Common myeloid progenitor, CD34-positive (primary cell): ENCODE data around the gene IL3.

Experiments
- CTCF ChIA-PET: fragments of 350-600 bp; sonication (Branson Sonifier 250); formaldehyde crosslinking; loops from one replicate; lab custom pipeline; 2021; ENCODE audit warnings: antibody characterized with exemption; lab: Charles Lee
- POLR2A ChIA-PET: fragments of 350-600 bp; sonication (Branson Sonifier 250); formaldehyde crosslinking; loops from one replicate; lab custom pipeline; 2021; ENCODE audit warnings: antibody characterized with exemption; lab: Charles Lee
- DNase-seq, 3 donors: peaks; one replicate each; pipeline versions ENCODE4 v3.0.0 to v3.0.0-alpha.2; 2013
- H3K27ac ChIP-seq, 2 experiments: 1 replicate in 1 of 2; 2 replicates in 1 of 2; pipeline ENCODE4 v1.7.0; 2013; ENCODE audit warnings: inconsistent platforms in 2 of 2, low read length in 2 of 2, mild to moderate bottlenecking in 2 of 2, low read depth in 1 of 2, moderate library complexity in 1 of 2; ENCODE audit not compliant: severe bottlenecking in 2 of 2, insufficient read depth in 1 of 2, poor library complexity in 1 of 2
- H3K27me3 ChIP-seq, 5 experiments: replicated peaks in 2 of 5; 1 replicate in 3 of 5; 2 replicates in 2 of 5; pipeline versions ENCODE4 v1.6.1 to v1.7.0; 2013; ENCODE audit warnings: low read length in 4 of 5, mild to moderate bottlenecking in 2 of 5, moderate library complexity in 2 of 5, inconsistent platforms in 1 of 5; ENCODE audit not compliant: insufficient read depth in 5 of 5, control insufficient read depth in 4 of 5
- H3K36me3 ChIP-seq, 4 experiments: 1 replicate in 2 of 4; 2 replicates in 2 of 4; pipeline versions ENCODE4 v1.6.1 to v1.7.0; 2013; ENCODE audit warnings: low read length in 3 of 4, control low read depth in 1 of 4, mild to moderate bottlenecking in 1 of 4; ENCODE audit not compliant: control insufficient read depth in 4 of 4, insufficient read depth in 4 of 4
- H3K4me1 ChIP-seq, 4 experiments: 1 replicate in 3 of 4; 2 replicates in 1 of 4; pipeline versions ENCODE4 v1.6.1 to v1.7.1; 2013; ENCODE audit warnings: low read length in 3 of 4, mild to moderate bottlenecking in 3 of 4, control low read depth in 1 of 4, inconsistent platforms in 1 of 4, moderate library complexity in 1 of 4; ENCODE audit not compliant: control insufficient read depth in 4 of 4, insufficient read depth in 4 of 4; ENCODE audit errors: control extremely low read depth in 1 of 4
- H3K4me3 ChIP-seq, 7 experiments: 1 replicate in 4 of 7; 2 replicates in 3 of 7; pipeline versions ENCODE4 v1.5.1 to v1.7.0; 2013; ENCODE audit warnings: mild to moderate bottlenecking in 7 of 7, low read length in 6 of 7, moderate library complexity in 6 of 7, inconsistent platforms in 2 of 7, low read depth in 2 of 7, control low read depth in 1 of 7; ENCODE audit not compliant: insufficient read depth in 4 of 7, control insufficient read depth in 1 of 7; ENCODE audit errors: extremely low read depth in 1 of 7
- H3K9me3 ChIP-seq, 5 experiments: 1 replicate in 4 of 5; 2 replicates in 1 of 5; pipeline versions ENCODE4 v1.6.1 to v1.7.1; 2013; ENCODE audit warnings: low read length in 4 of 5, mild to moderate bottlenecking in 2 of 5, inconsistent platforms in 1 of 5, low read depth in 1 of 5, moderate library complexity in 1 of 5; ENCODE audit not compliant: control insufficient read depth in 4 of 5, insufficient read depth in 2 of 5; ENCODE audit errors: control extremely low read depth in 1 of 5
- WGBS: methylation state at CpG from one replicate; pipeline ENCODE4 v1.1.5; 2013; ENCODE audit not compliant: insufficient coverage; 5-methylcytosine and 5-hydroxymethylcytosine counted together

The IL3 gene

DNA sequence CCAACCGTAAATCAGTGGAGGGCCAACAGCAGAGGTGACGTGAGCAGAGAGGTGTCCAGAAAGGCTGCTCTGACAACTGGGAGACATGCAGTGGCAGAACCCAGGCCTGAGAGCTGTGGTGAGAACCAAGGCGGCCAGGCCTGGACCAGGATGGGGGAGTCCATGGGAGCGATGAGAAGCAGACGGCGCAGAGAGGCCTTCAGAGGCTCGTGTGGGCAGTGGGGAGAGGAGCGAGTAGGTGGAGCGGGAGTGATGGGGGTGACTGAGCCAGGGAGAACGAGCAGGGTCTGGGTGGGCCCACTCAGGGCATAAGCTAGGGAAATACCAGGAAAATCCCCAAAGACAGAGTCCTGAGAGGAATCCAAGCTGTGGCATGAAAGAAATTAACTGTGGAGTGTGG is 7.9 kb upstream of the IL3 start:
- H3K27ac ChIP-seq, result no peak overlapping the region
- no peaks in the 10 kb centered on the region for H3K36me3 ChIP-seq
- WGBS, result 99% methylated on average over 9 of the region's 10 CpGs
- peaks cover 0 to 35% (median 32%) of the 10 kb centered on the region in 4 experiments for H3K4me1 ChIP-seq
- H3K9me3 ChIP-seq, result no peaks in the 10 kb centered on the region
- ChIA-PET POLR2A (no interaction called here), CTCF (interaction anchor here (1.1 to 2.5 kb wide), 3 partner anchors 10 to 41 kb away, joined by 4 to 9 read pairs (median 5); partner anchors contain the start of gene ACSL6)
- no peak for DNase-seq
- no peaks in the 10 kb centered on the region for H3K27me3 ChIP-seq
- H3K4me3 ChIP-seq, result no peak overlapping the region

DNA sequence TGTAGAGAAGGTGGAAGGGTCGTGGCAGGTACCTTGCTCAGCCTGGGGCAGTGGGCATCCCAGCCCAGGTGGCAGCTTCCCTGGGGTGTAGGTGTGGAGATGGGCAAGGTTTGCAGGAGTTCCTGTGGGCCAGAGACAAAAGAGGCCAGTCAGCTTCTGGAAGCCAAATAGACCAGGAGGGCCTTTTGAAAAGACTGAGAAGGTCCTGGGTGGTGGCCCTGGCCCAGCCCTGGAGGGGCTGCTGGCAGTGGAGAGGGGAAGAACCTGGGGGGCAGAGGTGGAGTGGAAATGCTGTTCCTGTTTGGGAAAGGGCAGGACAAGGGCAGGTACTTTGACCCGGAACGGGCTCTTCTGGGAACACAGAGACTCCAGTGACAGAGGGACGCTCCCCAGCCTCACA is 7.0 kb upstream of the IL3 start:
- POLR2A ChIA-PET, result no interaction called here

DNA sequence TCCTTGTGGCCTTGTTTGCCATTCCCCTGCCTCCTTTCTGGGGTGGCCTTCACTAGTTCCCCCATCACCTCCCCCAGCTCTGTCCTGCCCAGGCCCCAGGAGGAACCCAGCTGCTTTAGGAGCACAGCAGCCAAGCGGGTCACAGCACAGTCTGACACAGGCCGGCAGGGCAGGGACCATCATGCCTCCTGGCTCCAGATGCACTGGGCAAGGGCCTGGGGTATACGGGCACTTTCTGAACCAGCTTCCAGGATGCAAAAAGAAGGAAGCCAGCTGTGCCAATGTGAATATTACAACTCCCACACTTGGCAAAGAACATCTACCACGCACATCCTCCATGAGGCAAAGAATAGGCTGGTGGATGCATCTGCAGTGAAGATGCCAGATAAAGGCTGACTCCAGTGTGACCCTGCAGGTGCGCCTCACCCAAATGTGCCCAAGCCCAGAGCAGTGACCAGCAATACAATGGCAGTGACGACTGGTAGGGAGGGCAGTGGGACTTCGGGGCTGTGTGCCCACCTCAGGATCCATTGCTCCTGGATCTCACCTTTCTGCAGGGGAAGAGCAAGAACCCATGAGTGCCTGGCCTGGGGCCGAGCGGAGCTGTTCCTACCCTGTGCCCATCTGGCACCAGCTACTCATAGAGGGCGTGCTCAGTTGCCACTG is 6.3 kb upstream of the IL3 start:
- Histone ChIP-seq H3K27ac (no peak overlapping the region), H3K4me1 (peaks cover 0 to 35% (median 31%) of the 10 kb centered on the region in 4 experiments), H3K4me3 (no peak overlapping the region), H3K27me3 (no peaks in the 10 kb centered on the region), H3K36me3 (no peaks in the 10 kb centered on the region), H3K9me3 (no peaks in the 10 kb centered on the region)
- CTCF ChIA-PET, result interaction anchor here (1.2 to 2.5 kb wide), 6 partner anchors 8 to 83 kb away, joined by 3 to 9 read pairs (median 4); no protein-coding TSS in a partner anchor
- no peak for DNase-seq
- 100% methylated on average over 8 of the region's 10 CpGs for WGBS
- POLR2A ChIA-PET, result no interaction called here

More for the DNA sequence above, 7.0 kb upstream of the IL3 start:
- DNase-seq, result no peak
- Histone ChIP-seq H3K4me1 (peaks cover 0 to 35% (median 32%) of the 10 kb centered on the region in 4 experiments), H3K36me3 (no peaks in the 10 kb centered on the region), H3K9me3 (no peaks in the 10 kb centered on the region), H3K4me3 (no peak overlapping the region), H3K27ac (no peak overlapping the region), H3K27me3 (no peaks in the 10 kb centered on the region)
- CTCF ChIA-PET, result interaction anchor here (1.1 to 2.5 kb wide), 5 partner anchors 9 to 83 kb away, joined by 3 to 9 read pairs (median 4); partner anchors contain the start of gene ACSL6
- 100% methylated on average over 1 of the region's 4 CpGs for WGBS

DNA sequence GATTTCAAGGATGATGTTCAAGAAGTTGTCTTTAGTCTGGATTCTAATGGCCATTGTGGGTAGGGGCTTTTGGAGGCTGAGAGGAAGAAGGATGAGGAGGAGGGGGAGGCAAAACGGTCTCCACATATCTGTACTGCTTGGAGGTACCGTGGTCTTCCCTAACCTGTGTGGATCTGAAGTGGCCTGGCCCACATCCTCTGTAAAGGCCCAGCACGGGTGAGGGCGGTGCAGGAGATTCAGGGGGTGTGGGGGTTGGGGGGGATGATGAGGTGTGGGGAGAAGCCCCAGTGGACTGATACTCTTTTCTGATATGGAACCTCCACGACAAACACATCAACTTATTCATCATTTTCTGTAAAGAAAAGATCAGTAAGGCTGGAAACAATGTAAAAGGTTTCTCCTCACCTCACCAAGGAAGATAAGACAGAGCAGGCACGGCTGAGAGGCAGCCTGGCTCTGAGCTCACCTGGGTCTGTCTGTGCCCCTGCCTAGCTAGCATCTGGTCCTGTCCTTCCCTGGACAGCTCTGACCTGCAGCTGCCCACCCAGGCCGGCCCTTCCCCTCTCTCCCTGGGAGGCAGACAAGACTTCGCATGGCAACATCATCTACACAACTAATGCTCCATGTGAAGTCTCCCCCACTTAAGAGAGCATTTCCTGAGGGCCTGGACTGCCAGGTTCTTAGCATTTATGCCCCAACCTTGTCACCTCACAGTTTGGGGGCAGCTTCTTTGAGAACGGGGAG is 5.6 kb upstream of the IL3 start:
- DNase-seq, result no peak
- WGBS, result 86% methylated on average over 5 of the region's 9 CpGs
- Histone ChIP-seq H3K4me1 (peaks cover 0 to 31% (median 26%) of the 10 kb centered on the region in 4 experiments), H3K36me3 (no peaks in the 10 kb centered on the region), H3K27ac (no peak overlapping the region), H3K27me3 (no peaks in the 10 kb centered on the region), H3K9me3 (no peaks in the 10 kb centered on the region), H3K4me3 (no peak overlapping the region)
- POLR2A ChIA-PET, result no interaction called here
- CTCF ChIA-PET, result interaction anchor here (0.6 to 2.0 kb wide), 4 partner anchors 10 to 72 kb away, joined by 3 to 7 read pairs (median 4); no protein-coding TSS in a partner anchor

DNA sequence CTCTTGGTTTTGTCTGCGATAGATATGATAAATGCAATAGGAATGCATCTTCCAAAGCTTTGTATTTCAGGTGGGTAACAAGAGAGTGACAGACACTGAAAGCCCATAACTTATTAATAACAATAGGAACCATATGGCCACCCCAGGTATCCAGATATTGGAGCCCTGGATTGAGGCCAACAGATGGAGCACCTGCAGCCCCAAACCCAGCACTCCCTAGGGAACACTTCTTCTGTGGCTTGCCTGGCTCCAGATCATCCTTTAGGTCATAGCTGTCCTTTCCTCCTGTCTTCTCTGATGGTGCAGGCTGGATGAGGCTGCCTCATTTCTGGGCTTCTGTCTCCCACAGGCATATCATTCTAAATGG is 5.0 kb upstream of the IL3 start:
- ChIA-PET POLR2A (interaction anchor here (0.5 kb wide), 1 partner anchor 118 kb away, joined by 6 read pairs; no protein-coding TSS in a partner anchor), CTCF (interaction anchor here (0.6 to 2.0 kb wide), 4 partner anchors 10 to 71 kb away, joined by 3 to 7 read pairs (median 4); no protein-coding TSS in a partner anchor)
- no peak overlapping the region for H3K4me3 ChIP-seq
- H3K27ac ChIP-seq, result no peak overlapping the region
- H3K9me3 ChIP-seq, result no peaks in the 10 kb centered on the region
- WGBS, result no CpG with 5 or more reads among the region's 1 CpG
- no peak for DNase-seq
- peaks cover 0 to 27% (median 21%) of the 10 kb centered on the region in 4 experiments for H3K4me1 ChIP-seq
- H3K36me3 ChIP-seq, result no peaks in the 10 kb centered on the region
- H3K27me3 ChIP-seq, result no peaks in the 10 kb centered on the region

DNA sequence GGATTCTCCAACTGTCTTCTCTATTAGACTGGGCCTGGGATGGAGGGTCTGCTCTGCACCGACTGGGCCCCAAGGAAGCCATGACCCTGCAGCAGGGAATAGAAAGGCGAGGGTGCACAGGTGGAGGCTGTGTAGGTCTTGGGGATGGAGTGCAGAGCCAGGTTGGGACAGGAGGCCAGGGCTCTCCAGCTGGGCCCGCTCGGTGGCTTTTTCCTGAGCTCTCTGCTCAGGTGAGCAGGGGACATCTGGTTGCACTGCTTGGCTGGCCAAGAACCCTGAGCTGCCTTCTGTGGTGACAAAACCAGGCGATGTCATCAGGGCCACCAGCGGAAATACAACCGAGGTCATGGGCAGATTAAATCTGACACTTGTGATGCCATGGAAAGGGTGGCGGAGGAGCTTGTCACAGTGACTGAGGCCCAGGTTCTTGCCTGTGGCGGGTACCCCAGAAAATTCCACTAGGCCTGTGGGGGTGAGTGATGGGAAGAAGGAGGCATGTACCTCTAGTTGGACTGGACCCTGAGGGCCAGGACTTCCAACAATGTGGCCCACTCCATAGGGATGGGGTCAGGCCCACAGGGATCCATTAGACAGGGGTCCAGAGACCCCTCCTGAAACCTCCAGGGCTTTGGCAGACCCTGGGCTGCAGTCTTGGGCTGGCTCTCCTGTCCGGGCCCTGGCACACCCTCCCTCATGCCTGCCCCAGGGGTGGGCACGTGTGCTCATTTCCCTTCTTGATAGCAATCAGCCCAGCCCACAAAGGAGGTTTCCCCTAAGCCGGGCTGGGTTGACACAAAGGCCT is 4.4 kb upstream of the IL3 start:
- peak overlapping the region in 1 of 7 experiments; percentile 13 for H3K4me3 ChIP-seq
- WGBS, result 59% methylated on average over 12 of the region's 12 CpGs
- H3K27ac ChIP-seq, result no peak overlapping the region
- H3K27me3 ChIP-seq, result no peaks in the 10 kb centered on the region
- ChIA-PET POLR2A (interaction anchor here (0.5 kb wide), 1 partner anchor 118 kb away, joined by 6 read pairs; no protein-coding TSS in a partner anchor), CTCF (interaction anchor here (0.5 to 2.0 kb wide), 3 partner anchors 9 to 239 kb away, joined by 3 to 7 read pairs (median 3); no protein-coding TSS in a partner anchor)
- H3K4me1 ChIP-seq, result peaks cover 0 to 25% (median 16%) of the 10 kb centered on the region in 4 experiments
- H3K36me3 ChIP-seq, result no peaks in the 10 kb centered on the region
- no peaks in the 10 kb centered on the region for H3K9me3 ChIP-seq
- peak; percentile 56 to 87 (median 84) for DNase-seq
